Panc1 (cell line): ENCODE results near the gene ATP1A3. TPM values are rescaled to one million over a fixed set of nuclear protein-coding genes. Genes with fewer than 3 reads are reported as not detected.
"Not testable (repeated sequence)": the region's sequence is repeated elsewhere in the genome, so short reads cannot be mapped to it uniquely, and the experiment has no call there.

Experiments
- ATAC-seq: fragments of 200-7000 bp; cut with Tn5 transposase; 2 replicates; pipeline ENCODE4 v1.9.1; 2020; ENCODE audit warnings: mild to moderate bottlenecking, moderate library complexity
- BruUV-seq: library from RNA; stranded (reverse); fragments of 400-500 nt; replicated peaks from 2 replicates; lab custom pipeline; 2021; lab: Mats Ljungman, UMichigan
- CTCF ChIA-PET: fragments of 300-600 bp; sonication (Branson Sonifier 250); formaldehyde crosslinking; loops from one replicate; lab custom pipeline; 2022; ENCODE audit warnings: antibody characterized with exemption; lab: Charles Lee
- POLR2A ChIA-PET: fragments of 300-600 bp; sonication (Branson Sonifier 250); formaldehyde crosslinking; loops from one replicate; lab custom pipeline; 2022; ENCODE audit warnings: antibody characterized with exemption; lab: Charles Lee
- DNase-seq: peaks from one replicate; pipeline ENCODE4 v3.0.0-alpha.2; 2010; ENCODE audit warnings: low read depth, low spot score
- H3K27ac ChIP-seq: 2 replicates; pipeline ENCODE4 v1.5.1; 2011; ENCODE audit warnings: mild to moderate bottlenecking, low read length, inconsistent platforms
- H3K27me3 ChIP-seq: fragments of 200-500 bp; sonication (Bioruptor generic); 2 replicates; pipeline ENCODE4 v1.6.0; 2014; ENCODE audit warnings: low read length, inconsistent platforms; ENCODE audit not compliant: control insufficient read depth, insufficient read depth
- H3K36me3 ChIP-seq: fragments of 200-500 bp; sonication (Bioruptor generic); 2 replicates; pipeline ENCODE4 v1.5.1; 2014; ENCODE audit warnings: inconsistent platforms, mild to moderate bottlenecking, low read length, moderate library complexity; ENCODE audit not compliant: control insufficient read depth, insufficient read depth
- H3K4me1 ChIP-seq: 2 replicates; pipeline ENCODE4 v1.5.1; 2011; ENCODE audit warnings: inconsistent platforms, mild to moderate bottlenecking, low read length, moderate library complexity; ENCODE audit not compliant: control insufficient read depth, insufficient read depth
- H3K4me3 ChIP-seq, 2 experiments: 2 replicates each; pipeline ENCODE4 v1.5.1; 2011 to 2012; ENCODE audit warnings: low read depth in 2 of 2, low read length in 2 of 2, mild to moderate bottlenecking in 2 of 2, inconsistent platforms in 1 of 2, moderate library complexity in 1 of 2
- H3K9me3 ChIP-seq: fragments of 200-500 bp; sonication (Bioruptor generic); 2 replicates; pipeline ENCODE4 v1.5.1; 2014; ENCODE audit warnings: low read depth, mild to moderate bottlenecking, inconsistent platforms, low read length, moderate library complexity; ENCODE audit not compliant: control insufficient read depth, insufficient read depth
- POLR2AphosphoS5 ChIP-seq: IDR thresholded peaks from 2 replicates; pipeline ENCODE4 v1.6.1; 2012; ENCODE audit warnings: mild to moderate bottlenecking, low read depth, low read length, moderate library complexity
- REST ChIP-seq, 2 experiments: IDR thresholded peaks; 2 replicates each; pipeline ENCODE4 v1.6.1; 2011 to 2012; ENCODE audit warnings: low read depth in 2 of 2, control low read depth in 1 of 2, low read length in 1 of 2, mild to moderate bottlenecking in 1 of 2, moderate library complexity in 1 of 2; ENCODE audit not compliant: insufficient read depth in 1 of 2
- SIN3A ChIP-seq: IDR thresholded peaks from 2 replicates; pipeline ENCODE4 v1.6.1; 2012; ENCODE audit warnings: low read depth, mild to moderate bottlenecking, low read length, moderate library complexity, borderline replicate concordance; ENCODE audit not compliant: insufficient read depth
- TCF7L2 ChIP-seq: IDR thresholded peaks from 2 replicates; pipeline ENCODE4 v1.6.1; 2011; ENCODE audit warnings: mild to moderate bottlenecking, low read depth, low read length, inconsistent platforms
- in situ Hi-C: cut with HindIII; loops from 2 replicates; pipeline ENCODE4 v1.10.0; 2016; ENCODE audit warnings: low sequenced_read_pairs, low pct_unique_long_range_greater_than_20kb
- intact Hi-C: fragments of 100-400 bp; cut with micrococcal nuclease; formaldehyde crosslinking; loops from one replicate; pipeline ENCODE4 v1.10.0; 2022; ENCODE audit not compliant: unreplicated experiment
- total RNA-seq: library from RNA; stranded (reverse); gene quantifications from one replicate; pipeline ENCODE4 v1.2.1, GENCODE V29; 2021; ENCODE audit not compliant: unreplicated experiment
- TF ChIP-seq, protein P1 (sequence below): fragments of 450-650 bp; IDR thresholded peaks from 2 replicates; pipeline ENCODE4 v1.5.1; 2017; ENCODE audit warnings: mild to moderate bottlenecking

Gene ATP1A3
- total RNA-seq, 1 experiment from 2014 or later: 4.9 TPM

GRCh38 chr19:41940731-41941409 is 53.2 kb downstream of the ATP1A3 start:
- no TSS peak for BruUV-seq
- Histone ChIP-seq H3K4me3 (peak overlapping the region; percentile 39 to 48), H3K9me3 (no peaks in the 10 kb centered on the region), H3K36me3 (no peaks in the 10 kb centered on the region), H3K27ac (no peak overlapping the region), H3K27me3 (no peaks in the 10 kb centered on the region), H3K4me1 (no peaks in the 10 kb centered on the region)
- in situ Hi-C loops: no loop called here
- intact Hi-C loops: no loop called here
- TF ChIP-seq POLR2AphosphoS5 (no peak), SIN3A (no peak), TCF7L2 (no peak)
- TF ChIP-seq, protein P1, sequence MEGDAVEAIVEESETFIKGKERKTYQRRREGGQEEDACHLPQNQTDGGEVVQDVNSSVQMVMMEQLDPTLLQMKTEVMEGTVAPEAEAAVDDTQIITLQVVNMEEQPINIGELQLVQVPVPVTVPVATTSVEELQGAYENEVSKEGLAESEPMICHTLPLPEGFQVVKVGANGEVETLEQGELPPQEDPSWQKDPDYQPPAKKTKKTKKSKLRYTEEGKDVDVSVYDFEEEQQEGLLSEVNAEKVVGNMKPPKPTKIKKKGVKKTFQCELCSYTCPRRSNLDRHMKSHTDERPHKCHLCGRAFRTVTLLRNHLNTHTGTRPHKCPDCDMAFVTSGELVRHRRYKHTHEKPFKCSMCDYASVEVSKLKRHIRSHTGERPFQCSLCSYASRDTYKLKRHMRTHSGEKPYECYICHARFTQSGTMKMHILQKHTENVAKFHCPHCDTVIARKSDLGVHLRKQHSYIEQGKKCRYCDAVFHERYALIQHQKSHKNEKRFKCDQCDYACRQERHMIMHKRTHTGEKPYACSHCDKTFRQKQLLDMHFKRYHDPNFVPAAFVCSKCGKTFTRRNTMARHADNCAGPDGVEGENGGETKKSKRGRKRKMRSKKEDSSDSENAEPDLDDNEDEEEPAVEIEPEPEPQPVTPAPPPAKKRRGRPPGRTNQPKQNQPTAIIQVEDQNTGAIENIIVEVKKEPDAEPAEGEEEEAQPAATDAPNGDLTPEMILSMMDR: no peak
- ChIA-PET POLR2A (no interaction called here), CTCF (no interaction called here)
- ATAC-seq (no peak), DNase-seq (no peak)

DNA sequence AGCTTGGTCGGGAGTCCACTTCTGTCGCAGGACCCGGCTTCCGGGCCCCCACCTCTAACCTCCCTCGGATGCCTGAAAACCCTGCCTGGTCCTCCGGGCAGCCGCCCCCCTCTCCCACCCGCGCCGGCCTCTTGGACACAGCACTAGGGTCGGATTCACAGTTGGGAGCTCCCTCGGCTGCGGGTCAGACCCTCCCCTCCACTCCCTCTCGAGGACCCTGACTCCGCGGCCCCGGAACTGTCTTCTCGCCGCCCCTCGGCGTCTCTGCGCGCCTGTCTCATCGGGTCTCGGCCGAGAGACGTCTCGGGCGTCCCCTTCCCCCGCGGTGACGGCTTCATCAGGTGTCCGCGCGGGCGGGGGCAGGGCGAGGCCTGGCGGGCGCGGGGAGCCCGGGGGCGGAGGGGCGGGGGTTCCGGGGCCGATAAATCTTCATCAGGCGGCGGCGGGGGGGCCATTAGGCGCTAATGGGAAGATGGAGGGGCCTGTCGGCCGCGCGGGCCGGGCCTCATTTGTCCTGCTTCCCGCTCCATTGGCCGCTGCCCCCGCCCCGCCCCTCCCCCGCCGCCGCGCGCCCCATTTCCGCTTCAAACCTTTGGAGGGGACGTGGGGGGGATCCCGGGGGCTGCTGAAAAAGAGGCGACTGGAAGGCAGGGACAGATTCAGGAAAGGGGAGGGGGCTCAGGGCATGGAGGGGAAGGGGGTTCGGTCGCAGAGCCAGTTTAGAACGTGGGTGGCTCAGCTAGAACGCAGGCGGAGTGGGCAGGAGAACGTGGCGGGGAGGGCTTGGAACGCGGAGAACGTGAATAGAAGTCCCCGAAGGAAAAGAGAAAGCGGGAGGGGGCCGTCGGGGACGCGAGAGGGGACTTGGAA is 53.9 kb downstream of the ATP1A3 start:
- no TSS peak for BruUV-seq
- in situ Hi-C loops (no loop called here), intact Hi-C loops (loop anchor here (10.0 kb wide), 1 partner anchor 55 kb away; the partner anchor contains the start of gene ARHGEF1)
- Histone ChIP-seq H3K27ac (no peak overlapping the region), H3K36me3 (no peaks in the 10 kb centered on the region), H3K4me3 (peak overlapping the region; percentile 39 to 48), H3K9me3 (no peaks in the 10 kb centered on the region), H3K4me1 (no peaks in the 10 kb centered on the region), H3K27me3 (no peaks in the 10 kb centered on the region)
- ChIA-PET CTCF (no interaction called here), POLR2A (no interaction called here)
- ATAC-seq: peak; percentile 56; the same call in 1 of the 2 replicates
- TF ChIP-seq REST (IDR thresholded peaks at IDR 0.05; ENCODE audit: insufficient read depth in 1 of 2, low read depth in 2 of 2, low read length in 1 of 2): no peak
- no peak for TF ChIP-seq TCF7L2
- TF ChIP-seq POLR2AphosphoS5: no peak
- TF ChIP-seq, protein P1: no peak
- no peak for TF ChIP-seq SIN3A
- DNase-seq: no peak

DNA sequence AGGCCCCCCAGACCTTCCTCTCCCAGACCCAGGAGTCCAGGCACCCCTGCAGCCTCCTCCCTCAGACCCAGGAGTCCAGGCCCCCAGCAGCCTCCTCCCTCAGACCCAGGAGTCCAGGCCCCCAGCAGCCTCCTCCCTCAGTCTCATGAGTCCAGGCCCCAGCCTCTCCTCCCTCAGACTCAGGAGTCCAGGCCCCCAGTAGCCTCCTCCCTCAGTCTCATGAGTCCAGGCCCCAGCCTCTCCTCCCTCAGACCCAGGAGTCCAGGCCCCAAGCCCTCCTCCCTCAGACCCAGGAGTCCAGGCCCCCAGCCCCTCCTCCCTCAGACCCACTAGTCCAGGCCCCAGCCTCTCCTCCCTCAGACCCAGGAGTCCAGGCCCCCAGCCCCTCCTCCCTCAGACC is 54.8 kb downstream of the ATP1A3 start:
- H3K27ac ChIP-seq, DNase-seq, H3K9me3 ChIP-seq, ATAC-seq, POLR2A ChIA-PET, H3K36me3 ChIP-seq, H3K4me1 ChIP-seq, H3K27me3 ChIP-seq, in situ Hi-C loops, CTCF ChIA-PET, BruUV-seq, H3K4me3 ChIP-seq: not testable (repeated sequence)
- intact Hi-C loops: loop anchor here (10.0 kb wide), 1 partner anchor 54 kb away; the partner anchor contains the start of gene ARHGEF1
